ENCODE results near the gene CLDN3.

GRCh38 chr7:73734619-73735527, 35.2 kb downstream of the CLDN3 start:
- peak; percentile 81 to 98 (median 95) for TF ChIP-seq CTCF (IDR thresholded peaks at IDR 0.05 in 8 of 11, conservative IDR thresholded peaks at IDR 0.05 in 3 of 11)
- TF ChIP-seq POLR2A (IDR thresholded peaks at IDR 0.05): no peak

Data from spleen (tissue), 7 donors.